Endothelial cell of umbilical vein (primary cell): ENCODE results near the gene METTL15. TPM values are rescaled to one million over a fixed set of nuclear protein-coding genes. Genes with fewer than 3 reads are reported as not detected.
"Not testable (repeated sequence)": the region's sequence is repeated elsewhere in the genome, so short reads cannot be mapped to it uniquely, and the experiment has no call there.

Experiments used
- BruUV-seq: library from RNA; stranded (reverse); fragments of 400-500 nt; replicated peaks from 2 replicates; lab custom pipeline; 2021; lab: Mats Ljungman, UMichigan
- CTCF ChIA-PET: fragments of 300-600, 350-600 bp; sonication (Branson Sonifier 250); formaldehyde crosslinking; loops from one replicate; lab custom pipeline; 2021; ENCODE audit warnings: antibody characterized with exemption, inconsistent platforms; lab: Charles Lee
- POLR2A ChIA-PET: fragments of 300-600, 350-600 bp; sonication (Branson Sonifier 250); formaldehyde crosslinking; loops from one replicate; lab custom pipeline; 2021; ENCODE audit warnings: antibody characterized with exemption, inconsistent platforms; lab: Charles Lee
- DNase-seq: peaks from one replicate; pipeline ENCODE4 v3.0.0-alpha.2; 2011; ENCODE audit warnings: low read depth, low spot score
- FAIRE-seq: peaks from 2 replicates; lab custom pipeline; 2011; peaks lifted over from hg19 to GRCh38; lab: Jason Lieb, UNC
- H2AFZ ChIP-seq: 2 replicates; pipeline ENCODE4 v1.6.0; 2012; ENCODE audit warnings: low read depth, low read length, control low read depth, inconsistent platforms
- H3K27ac ChIP-seq: 2 replicates; pipeline ENCODE4 v1.5.1; 2011; ENCODE audit warnings: low read depth, mild to moderate bottlenecking, control low read depth, low read length, moderate library complexity; ENCODE audit not compliant: insufficient read depth
- H3K27me3 ChIP-seq, 2 experiments: 2 replicates each; pipeline versions ENCODE4 v1.6.0 to v1.6.1; 2011; ENCODE audit warnings: low read length in 2 of 2, mixed read lengths in 1 of 2; ENCODE audit not compliant: control insufficient read depth in 2 of 2, insufficient read depth in 2 of 2
- H3K36me3 ChIP-seq, 2 experiments: 2 replicates in 1 of 2; 3 replicates in 1 of 2; pipeline ENCODE4 v1.5.1; 2011; ENCODE audit warnings: low read length in 2 of 2, mild to moderate bottlenecking in 1 of 2, moderate library complexity in 1 of 2; ENCODE audit not compliant: control insufficient read depth in 2 of 2, insufficient read depth in 2 of 2; ENCODE audit errors: extremely low read depth in 1 of 2
- H3K4me1 ChIP-seq: 3 replicates; pipeline ENCODE4 v1.5.1; 2011; ENCODE audit warnings: mild to moderate bottlenecking, low read length; ENCODE audit not compliant: control insufficient read depth, insufficient read depth; ENCODE audit errors: extremely low read depth
- H3K4me2 ChIP-seq: 2 replicates; pipeline ENCODE4 v1.6.1; 2011; ENCODE audit warnings: low read length, control low read depth, mixed read lengths; ENCODE audit not compliant: insufficient read depth
- H3K4me3 ChIP-seq, 3 experiments: fragments of 200-600 bp in 1 of 3; sonication (generic), shearing (Covaris generic) in 1 of 3; replicated peaks in 1 of 3; 2 replicates each; pipeline ENCODE4 v1.5.1; 2011 to 2016; ENCODE audit warnings: control low read depth in 3 of 3, low read length in 3 of 3, mild to moderate bottlenecking in 2 of 3, inconsistent platforms in 1 of 3, low read depth in 1 of 3, moderate library complexity in 1 of 3; ENCODE audit not compliant: insufficient read depth in 1 of 3
- H3K79me2 ChIP-seq: 2 replicates; pipeline ENCODE4 v1.6.0; 2012; ENCODE audit warnings: low read length, inconsistent platforms; ENCODE audit not compliant: control insufficient read depth, insufficient read depth
- H3K9ac ChIP-seq: replicated peaks from 2 replicates; pipeline ENCODE3; 2011; ENCODE audit warnings: low read length, control low read depth; ENCODE audit not compliant: insufficient read depth; ENCODE audit errors: extremely low read depth
- H3K9me1 ChIP-seq: replicated peaks from 3 replicates; pipeline ENCODE4 v1.6.0; 2011; ENCODE audit warnings: mild to moderate bottlenecking, low read length; ENCODE audit not compliant: control insufficient read depth, insufficient read depth; ENCODE audit errors: extremely low read depth
- H3K9me3 ChIP-seq: replicated peaks from 2 replicates; pipeline ENCODE4 v1.5.1; 2012; ENCODE audit warnings: low read length, inconsistent platforms; ENCODE audit not compliant: control insufficient read depth, insufficient read depth
- H4K20me1 ChIP-seq: replicated peaks from 2 replicates; pipeline ENCODE3; 2011; ENCODE audit warnings: mild to moderate bottlenecking, low read length; ENCODE audit not compliant: control insufficient read depth, insufficient read depth; ENCODE audit errors: extremely low read depth
- CTCF ChIP-seq, 2 donors: IDR thresholded peaks; 1 replicate in 1 of 2; 2 replicates in 1 of 2; pipeline ENCODE4 v1.5.1; 2011; ENCODE audit warnings: low read length in 2 of 2, mild to moderate bottlenecking in 2 of 2, moderate library complexity in 2 of 2, control low read depth in 1 of 2, inconsistent platforms in 1 of 2, low read depth in 1 of 2; ENCODE audit not compliant: insufficient read depth in 1 of 2; ENCODE audit errors: extremely low read depth in 1 of 2
- EZH2 ChIP-seq: IDR thresholded peaks from 2 replicates; pipeline ENCODE4 v1.6.1; 2012; ENCODE audit warnings: borderline replicate concordance, low read depth, mild to moderate bottlenecking, moderate library complexity, low read length, inconsistent platforms; ENCODE audit not compliant: severe bottlenecking
- FOS ChIP-seq: IDR thresholded peaks from 2 replicates; pipeline ENCODE4 v1.6.1; 2011; ENCODE audit warnings: mild to moderate bottlenecking, low read length, moderate library complexity, borderline replicate concordance; ENCODE audit not compliant: insufficient read depth
- GATA2 ChIP-seq: IDR thresholded peaks from 2 replicates; pipeline ENCODE4 v1.7.0; 2011; ENCODE audit warnings: low read depth, mild to moderate bottlenecking, moderate library complexity, mixed read lengths, low read length; ENCODE audit not compliant: insufficient read length, insufficient read depth
- JUN ChIP-seq: IDR thresholded peaks from 2 replicates; pipeline ENCODE4 v1.6.1; 2011; ENCODE audit warnings: borderline replicate concordance, low read depth; ENCODE audit not compliant: insufficient read length, insufficient read depth
- MAX ChIP-seq: IDR thresholded peaks from 2 replicates; pipeline ENCODE4 v1.6.1; 2011; ENCODE audit not compliant: insufficient read depth, insufficient read length
- MYC ChIP-seq: IDR thresholded peaks from one replicate; pipeline ENCODE4 v1.6.1; 2011; ENCODE audit warnings: mild to moderate bottlenecking, low read depth, low read length
- POLR2A ChIP-seq: IDR thresholded peaks from 2 replicates; pipeline ENCODE4 v1.6.1; 2012; ENCODE audit warnings: low read depth, mild to moderate bottlenecking, control low read depth, low read length
- POLR2AphosphoS5 ChIP-seq: IDR thresholded peaks from 2 replicates; pipeline ENCODE4 v1.6.1; 2012; ENCODE audit warnings: low read depth, mild to moderate bottlenecking, control low read depth, low read length, moderate library complexity; ENCODE audit not compliant: insufficient read depth
- dilution Hi-C: fragments of 300-500 bp; cut with MboI; formaldehyde crosslinking; loops from one replicate; pipeline ENCODE4 v1.15.0; 2019; ENCODE audit warnings: low sequenced_read_pairs; ENCODE audit not compliant: extremely low pct_ligation_motif_present
- intact Hi-C: fragments of 100-400 bp; cut with micrococcal nuclease; formaldehyde crosslinking; loops from one replicate; pipeline ENCODE4 v1.10.0; 2022
- polyA plus RNA-seq, 4 experiments: library from polyadenylated mRNA; depleted of rRNA in 3 of 4; stranded (reverse) in 3 of 4; unstranded in 1 of 4; fragments of >200 nt; gene quantifications; 2 replicates each; pipeline versions ENCODE4 v1.2.1 to v1.2.3, GENCODE V29; 2011 to 2012; ENCODE audit warnings: missing spikeins in 1 of 4
- total RNA-seq: library from RNA; stranded (reverse); gene quantifications from 2 replicates; pipeline ENCODE4 v1.2.3, GENCODE V29; 2021

METTL15 gene
- total and polyA plus RNA-seq, 2 donors (not counting 3 experiments of a cell fraction or from before 2014, with no cell fraction given): 3.2 to 12.1 TPM

- Histone ChIP-seq H3K4me1 (no peaks in the 10 kb centered on the region), H3K36me3 (peaks cover 0 to 2% of the 10 kb centered on the region in 2 experiments), H3K27me3 (no peaks in the 10 kb centered on the region), H3K9ac (no peak overlapping the region), H4K20me1 (no peaks in the 10 kb centered on the region), H3K79me2 (no peaks in the 10 kb centered on the region), H3K4me3 (no peak overlapping the region), H3K4me2 (no peak overlapping the region), H2AFZ (no peak overlapping the region), H3K27ac (no peak overlapping the region), H3K9me1 (no peaks in the 10 kb centered on the region), H3K9me3 (no peaks in the 10 kb centered on the region)
- BruUV-seq: no TSS peak
- no peak for DNase-seq
- TF ChIP-seq JUN (no peak), MYC (no peak), MAX (no peak), POLR2AphosphoS5 (no peak), POLR2A (no peak), FOS (no peak), CTCF (IDR thresholded peaks at IDR 0.05; ENCODE audit: extremely low read depth in 1 of 2, insufficient read depth in 1 of 2, low read depth in 1 of 2, low read length in 2 of 2) (no peak), GATA2 (no peak), EZH2 (no peak)
- ChIA-PET POLR2A (no interaction called here), CTCF (no interaction called here)
- dilution Hi-C loops: no loop called here
- intact Hi-C loops: no loop called here
- no peak for FAIRE-seq
These were observed 215.4 kb downstream of the METTL15 start for GRCh38 chr11:28323621-28324020.

GRCh38 chr11:28332393-28332792, 224.2 kb downstream of the METTL15 start:
- H3K9me3 ChIP-seq, H2AFZ ChIP-seq, H3K27ac ChIP-seq, H3K36me3 ChIP-seq, DNase-seq, H3K9ac ChIP-seq, dilution Hi-C loops, FAIRE-seq, H3K9me1 ChIP-seq, POLR2A ChIA-PET, H3K27me3 ChIP-seq, H4K20me1 ChIP-seq, CTCF ChIA-PET, H3K79me2 ChIP-seq, H3K4me3 ChIP-seq, intact Hi-C loops, BruUV-seq, H3K4me2 ChIP-seq, H3K4me1 ChIP-seq: not testable (repeated sequence)
